ENCODE results near the gene CD24. TPM values are rescaled to one million over a fixed set of nuclear protein-coding genes. Genes with fewer than 3 reads are reported as not detected.

The CD24 gene
- total RNA-seq, 1 donor from 2014 or later: 1,533 TPM

GRCh38 chr6:106967936-106968555 lies 6.5 kb downstream of the CD24 start:
- no peak for DNase-seq (ENCODE audit: low spot score, unreplicated experiment)
- no peaks in the 10 kb centered on the region for H3K27me3 Mint-ChIP-seq
- no peak for TF ChIP-seq CTCF (IDR thresholded peaks at IDR 0.05; ENCODE audit: unreplicated experiment)
- H3K9me3 Mint-ChIP-seq (ENCODE audit: low read depth): peaks cover 11% of the 10 kb centered on the region
- H3K36me3 Mint-ChIP-seq (ENCODE audit: insufficient read depth): peaks cover 39% of the 10 kb centered on the region
- H3K4me3 Mint-ChIP-seq (ENCODE audit: low read depth): no peak overlapping the region
- H3K27ac Mint-ChIP-seq: peak overlapping the region; percentile 45
- peaks cover 11% of the 10 kb centered on the region for H3K4me1 Mint-ChIP-seq (ENCODE audit: low read depth)

GRCh38 chr6:106966671-106967640 lies 7.6 kb downstream of the CD24 start:
- Mint-ChIP-seq H3K9me3 (ENCODE audit: low read depth) (peaks cover 11% of the 10 kb centered on the region), H3K27ac (peak overlapping the region; percentile 52), H3K4me3 (ENCODE audit: low read depth) (no peak overlapping the region), H3K36me3 (ENCODE audit: insufficient read depth) (peaks cover 29% of the 10 kb centered on the region), H3K4me1 (ENCODE audit: low read depth) (peaks cover 5% of the 10 kb centered on the region), H3K27me3 (no peaks in the 10 kb centered on the region)
- no peak for DNase-seq (ENCODE audit: low spot score, unreplicated experiment)
- TF ChIP-seq CTCF (IDR thresholded peaks at IDR 0.05; ENCODE audit: unreplicated experiment): no peak

- Mint-ChIP-seq H3K9me3 (ENCODE audit: low read depth) (peaks cover 11% of the 10 kb centered on the region), H3K27ac (no peak overlapping the region), H3K36me3 (ENCODE audit: insufficient read depth) (peaks cover 23% of the 10 kb centered on the region), H3K4me3 (ENCODE audit: low read depth) (no peak overlapping the region), H3K4me1 (ENCODE audit: low read depth) (no peaks in the 10 kb centered on the region), H3K27me3 (no peaks in the 10 kb centered on the region)
- no peak for DNase-seq (ENCODE audit: low spot score, unreplicated experiment)
- TF ChIP-seq CTCF (IDR thresholded peaks at IDR 0.05; ENCODE audit: unreplicated experiment): no peak
Measured at GRCh38 chr6:106966229-106966628, 8.3 kb downstream of the CD24 start.

- peaks cover 4% of the 10 kb centered on the region for H3K4me1 Mint-ChIP-seq (ENCODE audit: low read depth)
- peaks cover 11% of the 10 kb centered on the region for H3K9me3 Mint-ChIP-seq (ENCODE audit: low read depth)
- H3K36me3 Mint-ChIP-seq (ENCODE audit: insufficient read depth): peaks cover 17% of the 10 kb centered on the region
- no peak overlapping the region for H3K4me3 Mint-ChIP-seq (ENCODE audit: low read depth)
- H3K27ac Mint-ChIP-seq: no peak overlapping the region
- no peak for DNase-seq (ENCODE audit: low spot score, unreplicated experiment)
- TF ChIP-seq CTCF (IDR thresholded peaks at IDR 0.05; ENCODE audit: unreplicated experiment): no peak
- no peaks in the 10 kb centered on the region for H3K27me3 Mint-ChIP-seq
Measured at GRCh38 chr6:106964954-106965353, 9.6 kb downstream of the CD24 start.

- Mint-ChIP-seq H3K4me1 (ENCODE audit: low read depth) (peaks cover 8% of the 10 kb centered on the region), H3K27me3 (no peaks in the 10 kb centered on the region), H3K27ac (no peak overlapping the region), H3K36me3 (ENCODE audit: insufficient read depth) (peaks cover 11% of the 10 kb centered on the region), H3K4me3 (ENCODE audit: low read depth) (no peak overlapping the region), H3K9me3 (ENCODE audit: low read depth) (peaks cover 9% of the 10 kb centered on the region)
- DNase-seq (ENCODE audit: low spot score, unreplicated experiment): no peak
- no peak for TF ChIP-seq CTCF (IDR thresholded peaks at IDR 0.05; ENCODE audit: unreplicated experiment)
Measured at GRCh38 chr6:106964099-106964498, 10.4 kb downstream of the CD24 start.

Measured in progenitor cell of endocrine pancreas (in vitro differentiated cells).